Measurements from ENCODE around the gene BZW2. TPM values are rescaled to one million over a fixed set of nuclear protein-coding genes. Genes with fewer than 3 reads are reported as not detected.

Gene BZW2
- total RNA-seq, 4 donors from 2014 or later: 86.6 to 145 (median 123) TPM

DNA sequence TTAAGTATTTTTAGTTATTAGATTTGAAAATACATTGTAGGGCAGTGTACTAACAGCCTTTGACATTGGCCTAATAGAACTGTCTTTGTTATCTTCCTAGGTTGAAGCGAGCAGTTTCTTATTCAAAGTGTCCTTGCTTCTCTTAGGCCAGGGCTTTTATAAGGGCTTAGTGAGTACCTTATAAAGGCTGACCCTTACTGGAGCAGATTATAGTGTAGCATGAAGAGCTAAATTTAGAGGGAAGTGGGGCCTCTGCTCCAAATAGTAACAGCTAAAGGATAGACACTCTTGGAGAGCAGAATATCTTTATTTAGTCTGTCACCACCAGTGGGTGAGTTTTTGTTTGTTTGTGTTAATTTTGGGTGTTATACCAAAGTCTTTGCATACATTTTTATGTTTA, 15.9 kb downstream of the BZW2 start:
- Histone ChIP-seq H3K9me3 (no peaks in the 10 kb centered on the region), H3K36me3 (no peaks in the 10 kb centered on the region), H3K4me1 (peaks cover 51 to 60% of the 10 kb centered on the region in 2 donors), H3K27me3 (no peaks in the 10 kb centered on the region), H3K27ac (peak overlapping the region; percentile 65 to 89 (median 76)), H3K4me3 (no peak overlapping the region)
- ATAC-seq (peak; percentile 79 to 88), DNase-seq (no peak)
- TF ChIP-seq, protein P1, sequence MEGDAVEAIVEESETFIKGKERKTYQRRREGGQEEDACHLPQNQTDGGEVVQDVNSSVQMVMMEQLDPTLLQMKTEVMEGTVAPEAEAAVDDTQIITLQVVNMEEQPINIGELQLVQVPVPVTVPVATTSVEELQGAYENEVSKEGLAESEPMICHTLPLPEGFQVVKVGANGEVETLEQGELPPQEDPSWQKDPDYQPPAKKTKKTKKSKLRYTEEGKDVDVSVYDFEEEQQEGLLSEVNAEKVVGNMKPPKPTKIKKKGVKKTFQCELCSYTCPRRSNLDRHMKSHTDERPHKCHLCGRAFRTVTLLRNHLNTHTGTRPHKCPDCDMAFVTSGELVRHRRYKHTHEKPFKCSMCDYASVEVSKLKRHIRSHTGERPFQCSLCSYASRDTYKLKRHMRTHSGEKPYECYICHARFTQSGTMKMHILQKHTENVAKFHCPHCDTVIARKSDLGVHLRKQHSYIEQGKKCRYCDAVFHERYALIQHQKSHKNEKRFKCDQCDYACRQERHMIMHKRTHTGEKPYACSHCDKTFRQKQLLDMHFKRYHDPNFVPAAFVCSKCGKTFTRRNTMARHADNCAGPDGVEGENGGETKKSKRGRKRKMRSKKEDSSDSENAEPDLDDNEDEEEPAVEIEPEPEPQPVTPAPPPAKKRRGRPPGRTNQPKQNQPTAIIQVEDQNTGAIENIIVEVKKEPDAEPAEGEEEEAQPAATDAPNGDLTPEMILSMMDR (IDR thresholded peaks at IDR 0.05 in 4 of 5, conservative IDR thresholded peaks at IDR 0.05 in 1 of 5): no peak
- TF ChIP-seq POLR2A (IDR thresholded peaks at IDR 0.05): no peak
- in situ Hi-C loops (cut with MboI; ENCODE audit: low sequenced_read_pairs in 4 of 4) (no loop called here), intact Hi-C loops (cut with DNase I; ENCODE audit: low total_unique reads) (no loop called here)

DNA sequence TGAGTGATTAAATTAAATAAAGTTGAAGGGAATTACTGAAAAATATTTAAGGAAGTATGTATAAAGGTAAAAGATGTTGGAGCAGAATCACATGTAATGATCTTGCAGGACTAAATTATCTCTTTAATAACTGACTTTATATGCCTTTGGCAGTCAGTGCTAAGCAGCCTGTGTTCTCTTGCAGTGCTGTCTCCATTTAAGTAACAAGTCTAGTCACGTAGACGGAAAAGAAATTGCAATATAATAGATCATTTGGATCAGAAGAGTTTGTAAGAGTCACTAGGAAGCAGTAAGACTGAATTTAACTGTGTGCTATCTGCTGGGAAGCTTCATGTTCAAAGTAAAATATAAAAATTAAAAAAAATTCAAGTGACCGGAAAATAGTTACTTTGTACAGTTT, 21.4 kb downstream of the BZW2 start:
- ATAC-seq (no peak), DNase-seq (no peak)
- no peak overlapping the region for H3K4me3 ChIP-seq
- in situ Hi-C loops (cut with MboI; ENCODE audit: low sequenced_read_pairs in 4 of 4): no loop called here
- H3K4me1 ChIP-seq: peaks cover 52 to 54% of the 10 kb centered on the region in 2 donors
- intact Hi-C loops (cut with DNase I; ENCODE audit: low total_unique reads): no loop called here
- H3K9me3 ChIP-seq: no peaks in the 10 kb centered on the region
- H3K27ac ChIP-seq: peak overlapping the region; percentile 84 to 89 (median 86)
- no peaks in the 10 kb centered on the region for H3K36me3 ChIP-seq
- no peak for TF ChIP-seq POLR2A (IDR thresholded peaks at IDR 0.05)
- TF ChIP-seq, protein P1 (IDR thresholded peaks at IDR 0.05 in 4 of 5, conservative IDR thresholded peaks at IDR 0.05 in 1 of 5): no peak
- H3K27me3 ChIP-seq: no peaks in the 10 kb centered on the region

DNA sequence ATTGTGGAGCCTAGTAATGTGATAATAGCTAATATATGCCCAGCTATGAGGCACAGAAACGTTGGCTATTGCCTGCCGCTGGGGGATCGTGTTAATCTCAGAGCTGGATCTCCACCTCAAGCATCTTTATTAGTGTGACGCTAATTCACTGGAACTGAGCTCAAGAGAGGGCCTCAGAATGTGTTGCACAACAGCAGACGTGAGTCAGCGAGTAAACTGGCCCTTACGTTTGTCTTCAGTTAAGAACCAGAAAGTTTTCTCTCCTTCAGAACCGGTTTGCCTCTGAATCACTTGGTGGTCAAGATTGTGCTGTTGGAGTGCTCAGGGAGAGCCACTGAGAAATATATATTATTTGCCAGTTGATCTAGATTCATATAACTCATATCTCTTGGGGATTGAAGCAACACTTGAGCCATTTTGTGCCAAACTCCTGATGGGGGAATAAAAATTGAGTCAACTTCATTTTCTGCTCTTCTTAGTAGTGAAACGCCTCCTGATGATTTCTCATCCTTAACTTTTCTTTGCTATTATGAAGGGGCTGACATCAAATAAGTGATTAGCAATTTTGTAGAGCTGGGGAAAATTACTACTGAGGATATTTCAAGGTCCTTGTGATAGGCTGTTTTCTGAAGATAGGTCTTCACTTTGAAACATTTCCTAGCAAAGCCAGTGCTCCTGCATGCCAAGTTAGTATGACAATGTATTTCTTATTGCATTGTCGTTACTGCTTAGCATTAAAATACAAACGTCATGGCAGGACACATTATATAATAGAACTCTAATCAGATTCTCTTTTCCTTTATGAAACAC, 22.3 kb downstream of the BZW2 start:
- TF ChIP-seq POLR2A (IDR thresholded peaks at IDR 0.05): peak in 1 of 2 donors; percentile 12
- TF ChIP-seq, protein P1 (IDR thresholded peaks at IDR 0.05 in 4 of 5, conservative IDR thresholded peaks at IDR 0.05 in 1 of 5): no peak
- H3K27ac ChIP-seq: peak overlapping the region; percentile 84 to 89 (median 86)
- ATAC-seq (peak; percentile 97 to 98), DNase-seq (peak; percentile 59 to 85)
- H3K27me3 ChIP-seq: no peaks in the 10 kb centered on the region
- no peaks in the 10 kb centered on the region for H3K36me3 ChIP-seq
- H3K4me3 ChIP-seq: peak overlapping the region in 1 of 4 donors; percentile 0
- in situ Hi-C loops (cut with MboI; ENCODE audit: low sequenced_read_pairs in 4 of 4) (no loop called here), intact Hi-C loops (cut with DNase I; ENCODE audit: low total_unique reads) (no loop called here)
- peaks cover 45 to 47% of the 10 kb centered on the region in 2 donors for H3K4me1 ChIP-seq
- no peaks in the 10 kb centered on the region for H3K9me3 ChIP-seq

DNA sequence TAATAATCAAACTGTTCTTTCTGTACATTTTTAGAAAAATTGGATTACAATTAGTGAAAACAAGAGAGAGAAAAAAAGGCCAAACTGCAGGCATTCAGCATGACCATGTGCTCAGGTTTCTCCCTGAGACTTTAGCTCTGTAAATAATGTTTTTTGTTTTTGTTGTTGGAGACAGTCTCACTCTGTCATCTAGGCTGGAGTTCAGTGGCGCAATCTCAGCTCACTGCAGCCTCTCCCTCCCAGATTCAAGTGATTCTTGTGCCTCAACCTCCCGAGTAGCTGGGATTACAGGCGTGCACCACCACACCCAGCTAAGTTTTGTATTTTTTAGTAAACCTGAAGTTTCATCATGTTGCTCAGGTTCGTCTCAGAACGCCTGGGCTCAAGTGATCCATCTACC, 23.0 kb downstream of the BZW2 start:
- peak overlapping the region; percentile 84 to 89 (median 86) for H3K27ac ChIP-seq

More for the DNA sequence above, 23.0 kb downstream of the BZW2 start:
- intact Hi-C loops (cut with DNase I; ENCODE audit: low total_unique reads) (no loop called here), in situ Hi-C loops (cut with MboI; ENCODE audit: low sequenced_read_pairs in 4 of 4) (no loop called here)
- peaks cover 37 to 41% of the 10 kb centered on the region in 2 donors for H3K4me1 ChIP-seq
- DNase-seq (no peak), ATAC-seq (no peak)
- peak overlapping the region in 1 of 4 donors; percentile 0 for H3K4me3 ChIP-seq
- H3K36me3 ChIP-seq: no peaks in the 10 kb centered on the region
- no peaks in the 10 kb centered on the region for H3K9me3 ChIP-seq
- no peaks in the 10 kb centered on the region for H3K27me3 ChIP-seq
- no peak for TF ChIP-seq POLR2A (IDR thresholded peaks at IDR 0.05)
- TF ChIP-seq, protein P1 (IDR thresholded peaks at IDR 0.05 in 4 of 5, conservative IDR thresholded peaks at IDR 0.05 in 1 of 5): no peak
